Measurements from ENCODE around the gene TRMU. TPM values are rescaled to one million over a fixed set of nuclear protein-coding genes. Genes with fewer than 3 reads are reported as not detected.

The TRMU gene
- total and polyA plus RNA-seq, 2 of the 8 experiments (the other 6 are each of a cell fraction or from before 2014, with no cell fraction given), result 43.4 to 70.6 TPM

DNA sequence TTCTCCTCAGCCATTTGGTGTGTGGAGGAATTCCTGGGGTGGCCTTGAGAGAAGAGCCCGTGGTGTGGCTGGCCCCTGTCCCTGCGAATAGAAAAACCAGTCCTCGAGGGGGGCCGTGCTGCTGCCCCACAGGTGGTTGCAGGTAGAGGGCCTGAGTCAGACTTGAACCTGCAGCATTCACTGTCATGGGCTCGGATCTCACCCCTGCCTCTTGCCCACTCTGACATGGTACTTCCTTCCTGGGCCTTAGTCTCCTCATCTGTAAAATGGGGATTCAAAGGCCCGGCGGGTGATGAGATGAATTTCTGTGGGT, 19.4 kb downstream of the TRMU start:
- Histone ChIP-seq H3K4ac (replicated peaks; ENCODE audit: insufficient read length, low read depth, low read length) (no peak overlapping the region), H3K36me3 (ENCODE audit: control insufficient read depth in 2 of 4, insufficient read depth in 4 of 4, low read length in 3 of 4) (peaks cover 13 to 54% (median 41%) of the 10 kb centered on the region in 4 experiments; a peak in 7 of 8 replicates), H3K9me3 (ENCODE audit: insufficient read depth in 2 of 2, low read depth in 1 of 2, low read length in 1 of 2) (no peaks in the 10 kb centered on the region), H2BK5ac (ENCODE audit: low read depth, low read length) (no peak overlapping the region), H3K79me1 (ENCODE audit: low read depth, low read length) (0 out of 2 replicates have a peak, but pooled peaks cover 4% of the 10 kb centered on the region), H4K5ac (ENCODE audit: insufficient read length, low read depth, low read length) (no peak overlapping the region), H2BK15ac (ENCODE audit: low read length) (no peak overlapping the region), H3K23me2 (ENCODE audit: low read depth, low read length) (no peaks in the 10 kb centered on the region), H4K91ac (replicated peaks; ENCODE audit: insufficient read length, low read length) (no peak overlapping the region), H3K27me3 (replicated peaks in 1 of 4; ENCODE audit: control insufficient read depth in 3 of 4, extremely low read depth in 1 of 4, insufficient read depth in 3 of 4, low read length in 3 of 4) (no peaks in the 10 kb centered on the region), H4K20me1 (replicated peaks in 1 of 2; ENCODE audit: control insufficient read depth in 1 of 2, insufficient read depth in 2 of 2, low read length in 2 of 2) (peaks cover 13 to 27% of the 10 kb centered on the region in 2 experiments), H3K18ac (ENCODE audit: extremely low read depth, low read length) (no peak overlapping the region), H3K23ac (ENCODE audit: insufficient read length) (no peak overlapping the region), H2AFZ (ENCODE audit: low read length) (no peak overlapping the region), H3K9ac (replicated peaks in 1 of 4; ENCODE audit: extremely low read depth in 1 of 4, low read depth in 3 of 4, low read length in 3 of 4) (no peak overlapping the region), H3K56ac (replicated peaks; ENCODE audit: insufficient read length, low read depth, low read length) (no peak overlapping the region), H2AK5ac (ENCODE audit: low read depth, low read length) (no peak overlapping the region), H3K79me2 (ENCODE audit: control insufficient read depth in 1 of 2, insufficient read depth in 2 of 2, low read length in 2 of 2) (no peaks in the 10 kb centered on the region), H2BK12ac (ENCODE audit: low read depth, low read length) (no peak overlapping the region), H3K4me1 (replicated peaks in 1 of 4; ENCODE audit: control insufficient read depth in 3 of 4, insufficient read depth in 4 of 4, low read length in 3 of 4) (no peaks in the 10 kb centered on the region), H2BK20ac (ENCODE audit: low read length) (no peak overlapping the region), H4K8ac (ENCODE audit: extremely low read depth, insufficient read depth, low read length) (no peak overlapping the region), H2BK120ac (replicated peaks; ENCODE audit: low read depth, low read length) (no peak overlapping the region), H3K14ac (ENCODE audit: insufficient read length) (no peak overlapping the region), H3K27ac (ENCODE audit: low read depth, low read length) (no peak overlapping the region), H3K4me2 (ENCODE audit: insufficient read depth in 1 of 2, low read depth in 2 of 2, low read length in 2 of 2) (no peak overlapping the region), H3K4me3 (ENCODE audit: extremely low read depth in 1 of 4, insufficient read depth in 2 of 4, low read depth in 3 of 4, low read length in 4 of 4) (no peak overlapping the region)
- ChIA-PET POLR2A (ENCODE audit: partially characterized antibody) (interaction anchor here (0.6 to 1.9 kb wide), 2 partner anchors 15 to 187 kb away, joined by 3 to 4 read pairs; no protein-coding TSS in a partner anchor), CTCF (ENCODE audit: partially characterized antibody) (interaction anchor here (0.6 to 5.8 kb wide), 11 partner anchors 12 to 220 kb away, joined by 3 to 60 read pairs (median 4); partner anchors contain the start of gene CELSR1)
- TF ChIP-seq KDM1A (IDR thresholded peaks at IDR 0.05; ENCODE audit: borderline replicate concordance, low read length) (0 out of 2 replicates have a peak, but pooled peaks have one; percentile 31), CTBP2 (IDR thresholded peaks at IDR 0.05; ENCODE audit: borderline replicate concordance, insufficient read depth, insufficient read length, low read length) (no peak)
- 93% methylated on average over 7 of the region's 7 CpGs; no CpG with 5 or more reads in 1 of the 2 experiments for WGBS, 2 experiments (ENCODE audit: extremely low coverage in 1 of 2, insufficient coverage in 1 of 2, insufficient read length in 1 of 2, insufficient replicate concordance in 2 of 2, low coverage in 1 of 2, low lambda C conversion rate in 2 of 2, missing lambda C conversion rate in 1 of 2)
- DNase-seq (ENCODE audit: low read depth in 1 of 2, low spot score in 2 of 2) (no peak), FAIRE-seq (no peak)
